Measurements from ENCODE around the gene NHLRC4.

NHLRC4 gene

DNA sequence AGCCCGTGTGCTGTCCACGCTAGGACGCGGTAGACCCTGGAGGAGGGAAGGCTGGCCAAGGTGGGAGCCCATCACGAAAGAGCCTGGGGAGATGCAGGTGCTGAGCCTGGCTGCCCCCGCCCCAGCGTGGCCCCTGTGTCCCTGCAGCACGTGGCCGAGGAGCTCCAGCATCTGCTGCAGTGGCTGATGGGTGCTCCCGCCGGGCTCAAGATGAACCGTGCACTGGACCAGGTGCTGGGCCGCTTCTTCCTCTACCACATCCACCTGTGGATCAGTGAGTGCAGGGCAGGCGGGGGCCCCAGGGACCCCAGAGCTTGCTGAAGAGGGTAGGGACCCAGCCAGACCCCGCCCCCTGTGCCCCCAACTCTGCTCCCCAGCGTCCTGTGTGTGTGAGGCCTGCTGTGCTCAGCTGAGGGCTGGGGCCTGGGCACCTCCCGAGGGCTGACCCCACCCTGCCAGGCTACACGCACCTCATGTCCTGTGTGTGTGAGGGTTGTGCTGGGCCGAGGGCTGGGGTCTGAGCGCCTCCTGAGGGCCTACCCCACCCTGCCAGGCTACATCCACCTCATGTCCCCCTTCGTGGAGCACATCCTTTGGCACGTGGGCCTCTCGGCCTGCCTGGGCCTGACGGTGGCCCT, 11.5 kb downstream of the NHLRC4 start:
- H3K27me3 ChIP-seq (ENCODE audit: control insufficient read depth in 2 of 2, insufficient read depth in 2 of 2, low read length in 2 of 2) = no peaks in the 10 kb centered on the region
- no peak overlapping the region for H3K4me3 ChIP-seq (ENCODE audit: low read length in 2 of 2)
- no peak overlapping the region for H3K27ac ChIP-seq (ENCODE audit: low read depth in 2 of 2, low read length in 2 of 2)
- no peaks in the 10 kb centered on the region for H3K9me3 ChIP-seq (ENCODE audit: control insufficient read depth in 2 of 2, low read length in 2 of 2)
- peaks cover 5% of the 10 kb centered on the region in 2 donors for H3K36me3 ChIP-seq (ENCODE audit: control insufficient read depth in 2 of 2, insufficient read depth in 2 of 2, low read length in 2 of 2)
- no peak overlapping the region for H3K9ac ChIP-seq (ENCODE audit: low read depth in 1 of 2, low read length in 2 of 2)
- H3K4me1 ChIP-seq (ENCODE audit: control insufficient read depth in 2 of 2, insufficient read depth in 2 of 2, low read length in 2 of 2) = no peaks in the 10 kb centered on the region

DNA sequence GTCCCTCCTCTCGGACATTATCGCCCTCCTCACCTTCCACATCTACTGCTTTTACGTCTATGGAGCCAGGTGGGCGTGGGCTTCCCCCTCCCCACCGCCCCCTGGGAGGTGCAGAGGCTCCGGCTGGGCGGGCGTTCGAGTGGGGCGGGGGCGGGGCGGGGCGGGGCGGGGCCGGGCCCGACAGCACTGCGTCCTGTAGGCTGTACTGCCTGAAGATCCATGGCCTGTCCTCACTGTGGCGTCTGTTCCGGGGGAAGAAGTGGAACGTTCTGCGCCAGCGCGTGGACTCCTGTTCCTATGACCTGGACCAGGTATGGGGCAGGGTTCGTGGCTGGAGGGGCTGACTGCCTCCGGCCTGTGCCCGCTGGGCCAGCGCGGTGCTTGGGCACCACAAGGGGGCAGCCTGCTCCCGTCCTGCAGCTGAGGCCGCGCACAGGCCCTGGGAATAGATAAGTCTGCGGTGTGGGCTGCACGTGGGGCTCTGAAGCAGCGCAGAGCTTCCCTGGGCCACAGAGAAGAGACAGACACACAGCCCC, 12.1 kb downstream of the NHLRC4 start:
- Histone ChIP-seq H3K27ac (ENCODE audit: low read depth in 2 of 2, low read length in 2 of 2) (no peak overlapping the region), H3K9me3 (ENCODE audit: control insufficient read depth in 2 of 2, low read length in 2 of 2) (no peaks in the 10 kb centered on the region), H3K4me3 (ENCODE audit: low read length in 2 of 2) (peak overlapping the region; percentile 22 to 50), H3K27me3 (ENCODE audit: control insufficient read depth in 2 of 2, insufficient read depth in 2 of 2, low read length in 2 of 2) (no peaks in the 10 kb centered on the region), H3K36me3 (ENCODE audit: control insufficient read depth in 2 of 2, insufficient read depth in 2 of 2, low read length in 2 of 2) (peaks cover 5% of the 10 kb centered on the region in 2 donors), H3K9ac (ENCODE audit: low read depth in 1 of 2, low read length in 2 of 2) (no peak overlapping the region), H3K4me1 (ENCODE audit: control insufficient read depth in 2 of 2, insufficient read depth in 2 of 2, low read length in 2 of 2) (no peaks in the 10 kb centered on the region)

DNA sequence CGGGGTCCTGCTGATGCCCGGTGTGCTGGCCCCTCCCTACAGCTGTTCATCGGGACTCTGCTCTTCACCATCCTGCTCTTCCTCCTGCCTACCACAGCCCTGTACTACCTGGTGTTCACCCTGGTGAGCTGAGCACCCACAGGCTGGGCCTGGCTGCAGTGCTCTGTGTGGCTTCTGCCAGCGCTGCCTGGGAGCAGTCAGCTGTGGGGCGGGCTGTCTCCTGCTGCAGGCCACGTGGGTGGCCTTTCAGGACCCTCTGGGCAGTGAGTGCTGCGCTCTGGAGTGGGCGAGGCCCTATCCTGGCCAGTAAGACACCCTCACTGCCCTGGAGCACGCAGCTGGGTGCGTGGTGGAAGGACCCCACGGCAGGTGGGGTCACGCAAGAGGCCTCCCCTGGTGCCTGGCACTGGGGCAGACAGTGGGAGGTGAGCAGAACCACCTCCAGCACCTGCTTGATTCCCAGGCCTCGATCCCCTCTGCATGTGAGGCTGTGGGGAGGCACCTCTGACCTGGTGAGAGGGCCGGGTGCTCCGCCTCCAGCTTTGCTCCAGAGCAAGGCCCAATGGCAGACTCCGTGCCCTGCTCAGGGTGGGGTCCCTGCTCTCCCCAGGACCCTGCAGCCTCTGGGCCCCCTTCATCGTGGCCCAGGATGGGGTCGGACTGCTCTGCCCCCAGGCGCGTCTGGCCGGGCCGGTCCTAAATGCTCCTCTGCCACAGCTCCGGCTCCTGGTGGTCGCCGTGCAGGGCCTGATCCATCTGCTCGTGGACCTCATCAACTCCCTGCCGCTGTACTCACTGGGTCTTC, 13.5 kb downstream of the NHLRC4 start:
- Histone ChIP-seq H3K27me3 (ENCODE audit: control insufficient read depth in 2 of 2, insufficient read depth in 2 of 2, low read length in 2 of 2) (no peaks in the 10 kb centered on the region), H3K4me3 (ENCODE audit: low read length in 2 of 2) (no peak overlapping the region), H3K9me3 (ENCODE audit: control insufficient read depth in 2 of 2, low read length in 2 of 2) (no peaks in the 10 kb centered on the region), H3K27ac (ENCODE audit: low read depth in 2 of 2, low read length in 2 of 2) (no peak overlapping the region), H3K9ac (ENCODE audit: low read depth in 1 of 2, low read length in 2 of 2) (no peak overlapping the region), H3K36me3 (ENCODE audit: control insufficient read depth in 2 of 2, insufficient read depth in 2 of 2, low read length in 2 of 2) (peaks cover 2 to 3% of the 10 kb centered on the region in 2 donors), H3K4me1 (ENCODE audit: control insufficient read depth in 2 of 2, insufficient read depth in 2 of 2, low read length in 2 of 2) (no peaks in the 10 kb centered on the region)

DNA sequence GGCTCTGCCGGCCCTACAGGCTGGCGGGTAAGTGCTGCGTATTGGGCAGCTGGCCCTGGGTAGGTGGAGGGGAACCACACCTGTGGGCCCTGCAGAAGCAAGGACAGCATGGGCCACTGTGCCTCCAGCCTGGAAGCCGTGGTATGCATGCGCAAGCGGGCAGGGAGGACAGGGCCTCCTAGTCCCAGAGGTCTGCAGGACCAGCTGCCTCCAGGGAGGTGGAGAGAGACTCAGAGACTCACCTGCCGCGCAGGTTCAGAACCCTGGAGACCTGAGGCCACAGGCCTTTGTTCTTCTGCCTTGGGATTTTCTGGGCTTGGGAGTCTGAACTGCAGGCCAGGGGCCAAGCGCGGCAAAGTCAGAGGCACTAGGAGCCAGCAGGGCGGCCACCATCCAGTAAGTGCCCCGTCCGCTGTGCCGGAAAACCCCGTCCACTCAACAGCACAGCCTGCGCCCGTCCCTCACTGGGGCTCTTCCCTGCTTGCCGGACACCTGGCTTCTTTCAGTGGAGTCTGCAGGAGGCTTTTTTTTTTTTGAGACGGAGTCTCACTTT, 14.2 kb downstream of the NHLRC4 start:
- Histone ChIP-seq H3K27ac (ENCODE audit: low read depth in 2 of 2, low read length in 2 of 2) (no peak overlapping the region), H3K27me3 (ENCODE audit: control insufficient read depth in 2 of 2, insufficient read depth in 2 of 2, low read length in 2 of 2) (no peaks in the 10 kb centered on the region), H3K9me3 (ENCODE audit: control insufficient read depth in 2 of 2, low read length in 2 of 2) (no peaks in the 10 kb centered on the region), H3K4me1 (ENCODE audit: control insufficient read depth in 2 of 2, insufficient read depth in 2 of 2, low read length in 2 of 2) (no peaks in the 10 kb centered on the region), H3K4me3 (ENCODE audit: low read length in 2 of 2) (no peak overlapping the region), H3K9ac (ENCODE audit: low read depth in 1 of 2, low read length in 2 of 2) (no peak overlapping the region), H3K36me3 (ENCODE audit: control insufficient read depth in 2 of 2, insufficient read depth in 2 of 2, low read length in 2 of 2) (peaks cover 0 to 3% of the 10 kb centered on the region in 2 donors)

DNA sequence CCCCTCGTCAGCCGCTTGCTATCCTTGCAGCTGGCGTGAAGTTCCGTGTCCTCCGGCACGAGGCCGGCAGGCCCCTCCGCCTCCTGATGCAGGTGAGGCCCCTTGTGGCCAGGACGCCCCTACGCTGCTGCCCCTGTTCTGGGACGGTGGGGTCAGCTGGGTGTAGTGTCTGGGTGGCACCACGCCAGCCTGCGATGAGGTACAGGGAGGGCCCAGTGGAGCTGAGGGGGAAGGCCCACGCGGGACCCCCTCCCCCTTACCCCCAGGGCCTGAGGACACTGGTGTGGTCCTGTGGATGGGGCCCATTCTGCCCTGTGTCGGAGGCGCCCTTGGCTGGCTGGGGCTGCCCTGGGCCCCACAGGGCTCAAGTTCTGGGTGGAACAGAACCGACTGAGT, 15.4 kb downstream of the NHLRC4 start:
- Histone ChIP-seq H3K4me1 (ENCODE audit: control insufficient read depth in 2 of 2, insufficient read depth in 2 of 2, low read length in 2 of 2) (peaks cover 0 to 3% of the 10 kb centered on the region in 2 donors), H3K27ac (ENCODE audit: low read depth in 2 of 2, low read length in 2 of 2) (no peak overlapping the region), H3K27me3 (ENCODE audit: control insufficient read depth in 2 of 2, insufficient read depth in 2 of 2, low read length in 2 of 2) (peaks cover 0 to 2% of the 10 kb centered on the region in 2 donors), H3K9me3 (ENCODE audit: control insufficient read depth in 2 of 2, low read length in 2 of 2) (no peaks in the 10 kb centered on the region), H3K36me3 (ENCODE audit: control insufficient read depth in 2 of 2, insufficient read depth in 2 of 2, low read length in 2 of 2) (peaks cover 0 to 3% of the 10 kb centered on the region in 2 donors), H3K4me3 (ENCODE audit: low read length in 2 of 2) (no peak overlapping the region), H3K9ac (ENCODE audit: low read depth in 1 of 2, low read length in 2 of 2) (no peak overlapping the region)

DNA sequence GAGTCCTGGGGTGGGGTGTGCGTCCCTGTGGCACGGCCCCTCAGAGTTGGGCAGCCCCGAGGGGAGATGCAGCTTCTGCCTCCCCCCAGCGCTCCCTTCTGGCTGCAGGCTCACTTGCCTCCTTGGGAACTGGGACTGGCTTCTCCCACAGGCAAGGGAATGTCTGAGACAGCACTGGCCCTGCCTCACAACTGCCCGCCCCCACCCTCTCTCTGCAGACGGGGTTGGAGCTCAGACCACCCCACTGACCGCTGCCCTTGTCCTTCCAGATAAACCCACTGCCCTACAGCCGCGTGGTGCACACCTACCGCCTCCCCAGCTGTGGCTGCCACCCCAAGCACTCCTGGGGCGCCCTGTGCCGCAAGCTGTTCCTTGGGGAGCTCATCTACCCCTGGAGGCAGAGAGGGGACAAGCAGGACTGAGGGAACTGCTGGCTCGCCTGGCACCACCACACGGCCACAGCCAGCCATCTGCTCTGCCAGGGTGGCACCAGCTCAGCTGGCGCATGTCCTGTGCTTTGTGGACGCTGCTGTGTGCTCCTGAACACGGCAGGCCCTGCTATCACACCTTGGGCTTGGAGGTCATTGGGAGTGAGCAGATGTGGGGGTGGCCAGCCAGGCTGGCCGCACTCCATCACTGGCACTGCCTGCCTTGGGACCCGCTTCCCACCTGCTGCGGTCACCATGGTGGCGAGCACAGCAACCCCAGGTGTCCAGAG, 16.0 kb downstream of the NHLRC4 start:
- H3K9me3 ChIP-seq (ENCODE audit: control insufficient read depth in 2 of 2, low read length in 2 of 2) = no peaks in the 10 kb centered on the region
- peaks cover 0 to 2% of the 10 kb centered on the region in 2 donors for H3K27me3 ChIP-seq (ENCODE audit: control insufficient read depth in 2 of 2, insufficient read depth in 2 of 2, low read length in 2 of 2)
- no peak overlapping the region for H3K9ac ChIP-seq (ENCODE audit: low read depth in 1 of 2, low read length in 2 of 2)
- H3K4me1 ChIP-seq (ENCODE audit: control insufficient read depth in 2 of 2, insufficient read depth in 2 of 2, low read length in 2 of 2) = peaks cover 2 to 6% of the 10 kb centered on the region in 2 donors
- H3K36me3 ChIP-seq (ENCODE audit: control insufficient read depth in 2 of 2, insufficient read depth in 2 of 2, low read length in 2 of 2) = peaks cover 0 to 3% of the 10 kb centered on the region in 2 donors
- H3K4me3 ChIP-seq (ENCODE audit: low read length in 2 of 2) = no peak overlapping the region
- H3K27ac ChIP-seq (ENCODE audit: low read depth in 2 of 2, low read length in 2 of 2) = no peak overlapping the region

DNA sequence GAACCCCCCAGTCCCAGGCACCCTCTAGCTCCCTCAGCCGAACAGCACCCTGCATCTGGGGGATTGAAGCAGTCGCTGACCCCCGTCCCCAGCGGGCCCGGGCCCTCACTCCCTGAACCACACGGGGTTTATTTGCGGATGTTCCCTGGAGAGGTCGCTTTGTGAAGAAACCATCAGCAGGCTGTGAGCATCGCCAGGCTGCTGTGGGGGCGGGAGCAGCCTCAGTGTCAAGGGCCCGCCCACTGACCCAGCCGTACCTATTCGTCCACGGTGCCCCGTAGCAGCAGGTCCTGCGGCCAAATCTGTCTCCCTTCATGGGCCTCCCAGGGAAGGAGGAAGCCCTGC, 16.6 kb downstream of the NHLRC4 start:
- no peaks in the 10 kb centered on the region for H3K9me3 ChIP-seq (ENCODE audit: control insufficient read depth in 2 of 2, low read length in 2 of 2)
- H3K4me1 ChIP-seq (ENCODE audit: control insufficient read depth in 2 of 2, insufficient read depth in 2 of 2, low read length in 2 of 2) = peaks cover 9 to 12% of the 10 kb centered on the region in 2 donors
- peaks cover 0 to 2% of the 10 kb centered on the region in 2 donors for H3K27me3 ChIP-seq (ENCODE audit: control insufficient read depth in 2 of 2, insufficient read depth in 2 of 2, low read length in 2 of 2)
- H3K27ac ChIP-seq (ENCODE audit: low read depth in 2 of 2, low read length in 2 of 2) = no peak overlapping the region
- no peak overlapping the region for H3K9ac ChIP-seq (ENCODE audit: low read depth in 1 of 2, low read length in 2 of 2)
- H3K4me3 ChIP-seq (ENCODE audit: low read length in 2 of 2) = no peak overlapping the region
- peaks cover 0 to 3% of the 10 kb centered on the region in 2 donors for H3K36me3 ChIP-seq (ENCODE audit: control insufficient read depth in 2 of 2, insufficient read depth in 2 of 2, low read length in 2 of 2)

DNA sequence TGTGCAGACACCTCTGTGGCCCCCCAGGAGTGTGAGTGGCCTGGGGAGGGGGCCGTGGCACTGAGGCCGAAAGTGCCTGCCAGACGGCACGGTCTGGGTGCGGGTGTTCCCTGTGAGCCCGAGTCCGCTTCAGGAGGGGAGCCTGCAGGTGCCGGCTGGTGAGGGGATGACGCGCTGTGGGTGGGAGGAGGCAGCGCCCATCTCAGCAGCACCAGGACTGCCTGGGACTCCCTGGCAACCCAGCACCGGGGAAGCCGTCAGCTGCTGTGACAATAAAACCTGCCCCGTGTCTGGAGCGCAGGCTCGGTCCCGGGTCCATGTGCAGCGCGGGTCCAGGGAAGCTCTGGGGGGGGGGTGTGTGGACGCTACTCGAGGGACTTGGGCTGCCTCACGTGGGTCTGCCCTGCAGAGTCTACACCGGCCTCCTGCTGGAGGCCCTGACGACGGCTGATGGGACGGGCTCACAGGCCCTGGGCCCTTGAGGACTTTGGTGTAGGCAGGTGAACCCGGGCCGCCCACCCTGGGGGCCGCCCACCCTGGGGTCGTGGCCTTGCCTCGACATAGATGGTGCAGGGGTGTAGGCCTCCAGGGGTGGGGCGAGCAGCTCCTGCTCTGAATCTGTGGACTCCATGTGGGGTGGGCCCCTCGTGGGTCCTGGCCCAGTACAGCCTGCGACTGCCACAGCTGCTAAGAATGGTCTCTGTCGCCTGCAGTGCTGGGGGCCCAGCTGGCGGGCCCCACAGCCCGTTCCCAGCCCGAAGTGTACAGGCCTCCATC, 17.2 kb downstream of the NHLRC4 start:
- Histone ChIP-seq H3K27ac (ENCODE audit: low read depth in 2 of 2, low read length in 2 of 2) (no peak overlapping the region), H3K9ac (ENCODE audit: low read depth in 1 of 2, low read length in 2 of 2) (no peak overlapping the region), H3K4me3 (ENCODE audit: low read length in 2 of 2) (no peak overlapping the region), H3K27me3 (ENCODE audit: control insufficient read depth in 2 of 2, insufficient read depth in 2 of 2, low read length in 2 of 2) (peaks cover 0 to 2% of the 10 kb centered on the region in 2 donors), H3K36me3 (ENCODE audit: control insufficient read depth in 2 of 2, insufficient read depth in 2 of 2, low read length in 2 of 2) (peaks cover 0 to 3% of the 10 kb centered on the region in 2 donors), H3K9me3 (ENCODE audit: control insufficient read depth in 2 of 2, low read length in 2 of 2) (no peaks in the 10 kb centered on the region), H3K4me1 (ENCODE audit: control insufficient read depth in 2 of 2, insufficient read depth in 2 of 2, low read length in 2 of 2) (peaks cover 10 to 15% of the 10 kb centered on the region in 2 donors)

DNA sequence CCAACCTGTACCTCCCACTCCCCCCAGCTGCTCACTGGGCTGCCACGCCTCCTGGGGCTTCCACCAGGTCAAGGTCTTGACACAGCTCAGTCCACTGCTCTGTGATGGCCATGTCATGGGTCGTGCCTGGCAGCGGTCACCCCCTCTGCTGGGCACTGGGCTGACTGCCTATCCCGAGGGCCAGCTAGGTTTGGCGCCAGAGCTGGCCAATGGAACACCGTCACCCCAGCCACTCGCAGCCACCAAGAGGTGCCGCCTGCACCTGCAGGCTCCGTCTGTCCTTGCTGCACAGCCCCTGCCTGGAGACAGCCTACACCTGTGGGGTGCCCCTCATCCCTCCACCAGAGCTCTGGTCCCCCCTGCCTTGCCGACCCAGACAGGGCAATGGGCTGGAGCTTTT, 18.5 kb downstream of the NHLRC4 start:
- Histone ChIP-seq H3K27ac (ENCODE audit: low read depth in 2 of 2, low read length in 2 of 2) (no peak overlapping the region), H3K9ac (ENCODE audit: low read depth in 1 of 2, low read length in 2 of 2) (no peak overlapping the region), H3K27me3 (ENCODE audit: control insufficient read depth in 2 of 2, insufficient read depth in 2 of 2, low read length in 2 of 2) (peaks cover 0 to 2% of the 10 kb centered on the region in 2 donors), H3K9me3 (ENCODE audit: control insufficient read depth in 2 of 2, low read length in 2 of 2) (no peaks in the 10 kb centered on the region), H3K4me1 (ENCODE audit: control insufficient read depth in 2 of 2, insufficient read depth in 2 of 2, low read length in 2 of 2) (peaks cover 10 to 16% of the 10 kb centered on the region in 2 donors), H3K4me3 (ENCODE audit: low read length in 2 of 2) (no peak overlapping the region), H3K36me3 (ENCODE audit: control insufficient read depth in 2 of 2, insufficient read depth in 2 of 2, low read length in 2 of 2) (peaks cover 0 to 3% of the 10 kb centered on the region in 2 donors)

Measured in mucosa of rectum (tissue), 2 donors.